ENCODE data around the gene CTNNA3.

Gene CTNNA3

DNA sequence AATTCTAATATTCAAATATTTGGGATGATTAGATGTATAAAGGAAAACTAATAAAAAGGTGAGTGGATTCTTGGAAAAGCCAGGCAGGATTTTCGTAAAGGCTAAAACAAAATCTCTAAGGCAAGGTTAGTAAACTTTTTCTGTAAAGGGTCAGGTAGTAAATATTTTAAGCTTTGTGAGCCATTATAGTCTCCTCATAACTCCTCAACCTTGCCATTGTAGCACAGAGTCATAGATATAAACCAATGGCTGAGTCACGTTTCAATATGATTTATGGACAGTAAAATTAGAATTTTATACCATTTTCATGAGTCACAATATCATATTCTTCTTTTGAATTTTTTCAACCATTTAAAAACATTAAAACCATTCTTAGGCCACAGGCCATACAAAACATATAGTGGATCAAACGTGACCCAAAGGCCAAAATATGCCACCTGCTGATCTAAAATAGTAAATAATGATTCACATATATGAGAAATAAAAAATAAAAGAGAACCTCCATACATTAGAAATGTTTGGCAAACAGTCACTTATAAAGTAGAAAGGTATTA lies 1422.0 kb downstream of the CTNNA3 start:
- DNase-seq = no peak

DNA sequence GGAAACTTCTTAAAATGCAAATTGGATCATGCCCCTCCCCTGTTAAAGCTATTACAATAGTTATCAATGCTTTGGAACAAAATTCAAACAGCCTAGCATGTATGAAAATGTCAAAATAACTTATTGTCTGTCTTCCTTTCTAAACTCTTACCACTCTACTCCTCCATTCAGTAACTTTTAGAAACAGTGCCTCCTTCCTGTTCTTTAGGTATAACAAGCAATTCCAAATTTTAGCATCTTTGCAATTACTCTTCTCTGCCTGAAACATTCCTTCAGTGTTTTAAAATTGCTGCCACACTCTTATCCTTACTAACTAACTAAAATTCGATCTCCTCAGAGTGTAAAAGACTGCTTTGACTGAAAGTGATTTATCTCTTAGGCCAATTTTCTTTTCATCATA lies 1430.6 kb downstream of the CTNNA3 start:
- no peak for DNase-seq

DNA sequence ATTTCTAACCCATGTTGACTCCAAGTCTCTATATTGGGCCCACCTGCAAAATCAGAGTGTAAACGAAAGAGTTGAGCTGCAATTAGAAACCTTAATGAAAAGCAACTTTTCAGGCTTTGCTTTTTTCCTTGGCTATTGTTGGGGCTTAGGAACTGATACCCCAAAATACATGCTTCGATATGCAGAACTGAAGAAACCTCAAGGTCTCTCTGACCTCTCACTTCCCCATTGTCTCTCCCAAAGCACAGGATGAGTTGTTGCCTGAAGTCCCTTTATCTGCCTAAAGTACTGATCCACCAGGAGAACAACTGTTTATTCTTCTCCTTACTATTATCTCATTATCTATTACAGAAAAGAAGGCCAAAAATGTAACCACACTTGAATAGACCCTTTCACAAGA lies 1436.2 kb downstream of the CTNNA3 start:
- no peak for DNase-seq

DNA sequence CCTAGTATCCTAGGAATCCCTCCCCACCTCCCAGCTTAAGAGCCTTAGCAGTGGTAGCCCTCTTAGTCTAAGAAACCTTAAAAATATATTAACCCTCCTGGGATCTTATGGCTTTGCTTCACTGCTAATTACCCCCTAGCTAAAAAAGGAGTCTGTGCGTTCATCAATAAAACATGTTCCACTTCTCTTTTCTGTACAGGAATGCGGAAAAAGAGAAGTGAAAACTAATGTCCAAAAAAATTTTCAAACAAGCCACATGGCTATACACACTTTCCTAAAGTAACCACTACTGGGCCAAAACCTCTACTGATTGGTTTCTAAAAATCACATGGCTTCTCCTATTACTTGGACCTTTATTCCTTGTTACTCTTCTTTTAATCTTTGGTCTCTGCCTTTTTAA lies 1437.3 kb downstream of the CTNNA3 start:
- DNase-seq = no peak

DNA sequence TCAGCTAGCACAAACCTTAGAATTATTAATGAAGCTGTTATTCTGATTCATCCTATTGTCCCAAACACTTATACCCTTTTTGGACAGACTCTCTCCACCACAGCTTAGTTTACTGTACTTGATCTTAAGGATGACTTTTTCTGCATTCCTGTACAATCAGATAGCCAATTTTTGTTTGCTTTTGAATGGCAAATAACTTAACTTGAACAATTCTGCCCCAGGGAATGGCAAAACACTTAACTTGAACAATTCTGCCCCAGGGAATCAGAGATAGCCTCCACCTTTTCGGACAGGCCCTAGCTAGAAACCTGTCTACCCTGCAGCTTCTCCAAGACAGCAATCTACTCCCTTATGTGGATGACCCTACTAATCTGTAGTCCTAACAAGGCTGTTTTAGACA lies 1438.2 kb downstream of the CTNNA3 start:
- DNase-seq = no peak

DNA sequence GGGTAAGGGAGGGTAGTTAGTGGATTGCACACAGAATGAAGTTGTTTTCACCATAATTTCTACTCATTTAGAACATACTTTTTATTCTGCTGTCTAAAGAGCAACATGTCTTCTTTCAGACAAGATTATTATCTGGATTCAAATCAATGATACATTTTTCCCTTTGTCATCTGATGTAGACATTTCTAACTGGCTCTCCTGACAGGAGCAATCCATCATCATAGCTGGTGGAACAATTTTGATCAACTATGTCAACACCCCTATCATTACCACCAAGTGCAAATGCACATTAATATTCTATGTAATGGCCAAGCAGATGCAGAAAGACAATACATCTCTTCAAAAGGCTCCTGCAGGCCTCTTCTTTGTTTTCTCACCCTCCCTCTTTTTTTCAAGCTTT lies 1443.0 kb downstream of the CTNNA3 start:
- no peak for DNase-seq

DNA sequence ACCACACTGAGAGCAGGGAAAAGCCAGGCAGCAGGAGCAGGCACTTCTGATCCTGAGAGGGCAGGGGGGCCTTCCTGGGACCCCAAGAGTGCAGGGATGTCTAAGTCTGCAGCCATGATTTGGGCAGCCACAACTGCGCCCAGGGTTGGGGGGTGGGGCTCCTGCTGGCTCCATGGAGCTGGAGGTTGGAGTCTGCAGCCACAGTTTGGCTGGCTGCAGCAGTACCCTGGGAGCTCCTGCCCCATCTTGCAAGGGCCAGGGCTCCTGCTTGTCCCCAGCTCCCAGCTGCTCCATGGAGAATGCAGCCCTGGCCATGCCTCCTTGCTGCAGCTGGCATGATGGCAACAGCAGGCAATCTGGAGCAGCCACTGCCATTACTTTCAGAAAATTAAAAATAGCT lies 1449.8 kb downstream of the CTNNA3 start:
- DNase-seq = no peak

DNA sequence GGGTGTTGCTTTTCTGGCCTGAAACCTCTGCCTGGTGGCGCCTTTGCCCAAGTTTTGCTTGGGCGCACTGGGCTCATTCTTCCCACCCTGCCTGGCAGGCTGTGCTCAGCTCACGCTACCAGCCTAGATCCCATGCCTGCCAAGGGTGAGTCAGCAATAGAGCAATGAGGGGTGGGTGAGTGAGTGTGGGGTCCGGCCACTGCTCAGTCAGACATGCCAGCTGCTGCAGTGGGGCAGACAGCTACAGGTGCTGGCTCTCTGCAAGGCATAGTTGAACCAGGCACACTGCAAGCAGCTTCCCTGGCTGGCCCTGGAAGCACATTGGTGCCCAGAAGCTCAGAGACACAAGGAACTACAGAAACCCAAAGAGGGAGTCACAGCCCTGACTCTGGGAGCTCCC lies 1451.0 kb downstream of the CTNNA3 start:
- DNase-seq = no peak

DNA sequence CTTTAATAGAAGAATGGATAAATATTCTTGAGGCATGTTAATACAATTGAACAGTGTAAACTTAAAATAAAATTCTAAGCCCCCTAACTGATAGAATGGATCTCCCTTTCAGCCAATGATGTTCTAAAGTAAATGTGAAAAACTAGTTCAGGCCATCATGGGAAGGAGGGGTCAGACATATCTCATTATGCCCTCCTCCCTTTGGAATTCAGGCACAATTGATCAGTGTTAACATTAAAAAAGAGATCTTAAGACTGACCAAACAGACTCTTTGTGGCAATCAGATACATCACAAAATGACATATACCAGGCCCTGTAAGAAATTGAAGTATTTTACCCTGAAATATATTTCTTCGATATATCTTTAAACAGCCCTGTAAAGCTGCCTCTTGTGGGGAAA lies 1453.1 kb downstream of the CTNNA3 start:
- no peak for DNase-seq

DNA sequence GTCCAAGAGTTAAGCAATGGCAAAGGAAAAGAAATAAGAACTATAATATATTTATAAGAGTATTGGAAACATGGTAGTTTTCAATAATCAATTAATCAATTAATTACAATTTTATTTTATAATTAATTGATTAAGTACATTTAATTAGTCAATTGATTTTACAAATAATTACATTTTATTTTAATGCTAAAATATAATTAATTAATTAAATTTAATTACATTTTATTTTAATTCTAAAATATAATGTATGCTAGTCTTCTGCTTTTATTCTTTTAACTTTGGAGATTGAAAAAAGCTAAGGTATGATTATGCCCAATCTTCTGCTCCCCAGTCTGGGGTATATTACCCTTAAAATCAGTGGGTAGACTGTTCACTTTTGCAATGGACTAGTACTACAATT lies 1456.9 kb downstream of the CTNNA3 start:
- no peak for DNase-seq

DNA sequence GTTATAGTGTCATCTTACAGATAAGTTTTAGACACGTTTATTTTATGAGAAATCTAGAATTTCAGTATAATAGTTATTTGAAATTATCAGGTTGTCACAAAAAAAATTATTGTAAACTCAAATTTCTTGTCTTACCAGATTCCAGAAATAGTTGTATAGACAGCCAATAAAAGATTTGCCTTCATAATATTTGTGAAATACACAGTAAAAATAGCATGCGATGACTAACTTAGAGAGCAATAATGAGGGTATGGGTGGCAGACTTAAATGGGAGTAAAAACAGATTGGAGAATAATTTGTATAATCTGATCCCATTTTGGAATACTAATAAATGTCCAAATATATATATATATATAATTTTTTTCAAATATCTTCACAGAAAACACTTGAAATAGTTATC lies 1457.7 kb downstream of the CTNNA3 start:
- DNase-seq = no peak

DNA sequence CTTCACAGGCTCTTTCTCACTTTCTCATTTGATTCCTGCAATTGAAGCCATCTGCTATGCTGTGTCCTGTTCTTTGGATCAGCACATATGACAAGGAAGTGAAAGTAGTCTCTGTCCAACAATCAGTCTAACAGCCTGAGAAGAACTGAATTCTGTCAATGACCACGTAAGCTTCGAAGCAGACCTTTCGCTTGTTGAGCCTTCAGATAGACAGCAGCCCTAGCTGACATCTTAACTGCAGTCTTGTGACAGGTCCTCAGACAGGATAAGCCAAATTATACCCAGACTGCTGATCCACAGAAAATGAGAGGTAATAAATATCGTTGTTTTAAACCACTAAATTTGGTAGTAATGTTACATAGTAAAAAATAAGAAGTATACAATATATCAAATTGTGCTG lies 1461.1 kb downstream of the CTNNA3 start:
- DNase-seq = no peak

DNA sequence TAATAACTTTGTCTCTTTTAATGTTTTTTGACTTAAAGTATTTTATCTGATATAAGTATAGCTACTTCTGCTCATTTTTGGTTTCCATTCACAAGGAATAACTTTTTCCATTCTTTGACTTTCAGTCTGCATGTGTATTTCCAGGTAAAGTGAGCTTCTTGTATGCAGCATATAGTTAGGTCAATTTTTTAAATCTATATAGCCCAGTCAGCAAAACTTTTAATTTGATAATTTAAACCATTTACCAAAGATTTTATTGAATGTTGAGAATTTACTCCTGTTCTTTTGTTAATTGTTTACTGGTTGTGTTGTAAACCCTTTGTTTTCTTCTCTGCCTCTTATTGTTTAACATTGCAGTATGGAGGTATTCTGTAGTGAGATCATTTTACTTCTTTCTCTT lies 1467.1 kb downstream of the CTNNA3 start:
- DNase-seq = no peak

DNA sequence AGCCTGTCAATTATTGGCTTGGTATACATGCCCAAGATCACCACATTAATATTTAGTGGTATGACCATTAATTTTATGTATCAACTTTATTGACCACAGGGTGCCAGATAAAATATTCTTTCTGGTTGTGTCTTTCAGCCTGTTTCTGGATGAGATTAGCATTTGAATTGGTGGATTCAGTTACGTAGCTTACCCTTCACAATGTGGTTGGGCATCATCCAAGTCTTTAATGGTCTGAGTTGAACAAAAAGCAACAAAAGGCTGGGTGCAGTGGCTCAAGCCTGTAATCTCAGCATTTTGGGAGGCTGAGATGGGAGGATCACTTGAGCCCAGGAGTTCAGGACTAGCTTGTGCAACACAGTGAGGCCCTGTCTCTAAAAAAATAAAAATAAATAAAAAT lies 1472.3 kb downstream of the CTNNA3 start:
- DNase-seq = no peak

DNA sequence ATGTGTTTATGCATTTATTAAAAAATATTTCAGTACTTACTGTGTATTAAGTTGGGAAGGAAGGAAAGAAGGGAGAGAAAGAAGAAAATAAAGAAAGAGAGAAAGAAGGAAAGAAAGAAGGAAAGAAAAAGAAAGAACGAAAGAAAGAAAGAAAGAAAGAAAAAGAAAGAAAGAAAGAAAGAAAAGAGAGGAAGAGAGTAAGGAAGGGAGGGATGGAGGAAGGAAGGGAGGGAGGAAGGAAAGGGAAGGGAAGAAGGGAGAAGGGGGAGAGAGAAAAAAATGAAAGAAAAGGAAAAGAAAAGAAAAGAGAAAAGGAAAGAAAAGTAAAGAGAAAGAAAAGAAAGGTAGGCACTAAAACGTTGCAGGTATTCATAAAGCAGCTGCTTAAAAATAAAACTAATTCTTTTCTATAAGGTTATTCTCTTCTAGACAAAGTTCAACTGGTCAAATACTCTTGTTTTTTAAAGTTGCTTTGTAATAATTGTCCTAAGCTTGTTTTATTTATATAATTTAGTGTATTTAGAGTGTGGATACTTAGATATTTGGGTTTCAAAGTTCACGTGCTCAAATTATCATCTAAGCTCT lies 1473.4 kb downstream of the CTNNA3 start:
- DNase-seq = no peak

DNA sequence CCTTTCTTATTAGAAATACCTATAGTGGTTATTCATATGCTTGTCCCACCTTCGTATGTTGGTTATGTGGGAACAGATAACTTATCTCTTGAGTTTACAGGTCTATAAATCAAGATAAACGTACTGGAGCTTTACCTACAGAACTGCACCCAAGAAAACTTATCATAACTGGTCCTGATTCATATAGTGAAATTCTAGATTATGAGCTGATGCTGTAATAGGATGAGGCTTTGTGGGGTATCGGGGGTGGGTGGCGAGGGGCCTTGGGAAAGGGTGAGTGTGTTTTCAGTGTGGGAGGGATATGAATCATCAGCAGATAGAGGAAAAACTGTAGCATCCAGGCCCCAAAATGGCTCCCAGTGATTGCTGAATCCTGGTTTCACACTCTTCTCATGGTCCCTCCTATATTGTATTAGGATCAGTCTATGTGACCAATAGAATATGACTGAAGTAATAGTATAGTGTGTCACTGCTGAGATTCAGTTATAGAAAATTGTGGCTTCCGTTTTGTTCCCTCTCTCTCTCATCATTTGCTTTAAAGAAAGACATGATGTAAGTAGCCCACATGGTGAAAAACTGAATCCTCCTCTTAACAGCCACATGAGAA lies 1476.9 kb downstream of the CTNNA3 start:
- DNase-seq = peak; percentile 11

DNA sequence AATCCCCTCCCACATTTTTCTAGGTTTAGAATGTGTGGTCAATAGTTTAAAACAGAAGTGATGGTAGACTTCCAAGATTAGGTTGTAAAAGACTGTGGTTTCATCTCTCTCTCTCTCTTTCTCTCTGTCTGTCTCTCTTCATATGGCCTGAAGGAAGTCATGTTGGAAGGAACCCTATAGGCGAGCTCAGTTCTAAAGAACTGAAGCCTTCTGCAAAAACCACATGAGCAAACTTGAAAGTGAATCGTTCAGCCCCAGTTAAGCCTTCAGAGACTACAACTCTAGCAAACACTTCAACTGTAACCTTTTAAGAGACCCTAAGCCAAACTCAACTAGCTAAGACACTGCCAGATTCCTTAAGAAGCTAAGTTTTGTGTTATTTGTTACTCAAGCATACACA lies 1477.7 kb downstream of the CTNNA3 start:
- no peak for DNase-seq

DNA sequence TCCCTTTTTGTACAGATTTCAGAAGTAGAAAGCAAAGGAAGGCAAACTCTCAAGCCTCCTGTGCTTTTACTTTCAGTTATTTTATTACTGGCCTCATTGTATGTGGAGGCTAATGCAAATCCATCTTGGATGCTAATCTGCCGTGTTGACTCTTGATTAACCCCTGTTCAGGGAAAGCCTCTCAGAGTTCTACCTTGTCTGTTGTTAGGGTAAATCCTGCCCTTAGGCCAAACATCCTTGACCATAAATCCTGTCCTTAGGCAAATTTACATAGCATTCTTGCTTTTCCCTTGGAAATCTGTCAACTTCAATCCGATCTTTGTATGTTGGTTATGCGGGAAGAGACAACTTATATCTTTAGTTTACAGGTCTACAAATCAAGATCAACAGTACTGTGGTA lies 1480.1 kb downstream of the CTNNA3 start:
- no peak for DNase-seq

DNA sequence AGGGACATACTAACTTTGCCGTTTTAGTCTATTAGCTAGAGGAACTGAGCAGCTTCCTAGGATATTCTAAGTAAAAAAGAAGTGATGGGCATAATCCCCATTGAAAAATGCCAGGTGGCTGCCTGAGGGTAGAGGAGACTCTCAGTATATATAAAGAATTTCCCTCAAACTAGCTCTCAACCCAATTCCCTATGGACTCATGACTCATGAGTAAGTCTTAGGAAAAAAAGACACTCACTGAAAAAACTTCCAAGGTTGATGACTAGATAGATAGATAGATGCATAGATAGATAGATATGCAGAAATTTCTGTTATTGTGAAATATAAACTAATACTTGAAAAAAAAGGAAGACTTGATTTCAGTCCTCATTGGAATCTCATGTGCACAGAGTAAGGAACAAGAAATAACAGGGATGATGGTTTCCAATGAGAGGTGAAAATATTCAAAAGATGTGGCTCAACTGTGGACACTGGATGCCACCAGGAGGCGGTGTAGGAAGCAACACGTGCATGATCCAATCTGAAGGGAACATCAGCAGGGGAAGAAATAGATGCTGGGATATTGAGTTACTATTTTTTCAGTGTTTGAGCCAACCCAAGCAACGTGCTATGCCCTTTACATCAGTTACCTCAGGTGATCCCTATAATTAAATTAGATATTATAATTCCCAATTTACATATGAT lies 1481.1 kb downstream of the CTNNA3 start:
- peak; percentile 69 for DNase-seq

DNA sequence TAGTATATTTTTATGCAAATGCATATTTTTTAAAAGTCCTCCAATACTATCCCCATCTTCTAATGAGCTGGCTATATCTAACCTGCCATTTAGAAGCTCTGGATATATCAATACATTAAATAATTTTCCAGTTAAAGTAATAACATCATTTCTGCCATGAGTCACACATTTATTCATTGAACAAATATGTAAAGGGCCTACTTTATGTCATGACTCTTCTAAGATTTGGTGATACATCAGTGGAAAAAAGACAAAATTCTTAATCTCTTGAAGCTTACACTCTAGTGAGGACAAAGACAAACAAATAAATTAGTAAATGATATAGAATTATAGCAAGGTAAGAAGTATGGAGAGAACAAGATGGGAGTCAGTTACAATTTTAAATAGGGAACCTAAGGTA lies 1487.0 kb downstream of the CTNNA3 start:
- peak; percentile 15 for DNase-seq

DNA sequence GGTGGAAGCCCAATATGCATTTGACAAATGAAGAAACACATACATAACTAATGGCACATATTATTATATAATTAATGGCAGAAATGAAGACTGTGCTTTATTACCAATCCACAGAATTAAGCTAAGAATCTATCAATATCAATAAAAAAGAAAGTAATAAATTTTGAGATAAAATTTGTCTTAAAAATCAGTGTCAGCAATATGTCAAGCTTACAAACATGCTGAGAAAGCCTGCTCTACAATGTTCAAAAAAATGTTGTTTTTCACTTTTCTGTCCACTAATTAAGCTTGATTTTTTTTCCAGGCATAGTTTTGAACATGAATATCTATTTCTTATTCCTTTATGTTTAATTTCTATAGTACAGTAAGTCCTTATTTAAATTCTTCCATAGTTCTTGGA lies 1491.2 kb downstream of the CTNNA3 start:
- no peak for DNase-seq

DNA sequence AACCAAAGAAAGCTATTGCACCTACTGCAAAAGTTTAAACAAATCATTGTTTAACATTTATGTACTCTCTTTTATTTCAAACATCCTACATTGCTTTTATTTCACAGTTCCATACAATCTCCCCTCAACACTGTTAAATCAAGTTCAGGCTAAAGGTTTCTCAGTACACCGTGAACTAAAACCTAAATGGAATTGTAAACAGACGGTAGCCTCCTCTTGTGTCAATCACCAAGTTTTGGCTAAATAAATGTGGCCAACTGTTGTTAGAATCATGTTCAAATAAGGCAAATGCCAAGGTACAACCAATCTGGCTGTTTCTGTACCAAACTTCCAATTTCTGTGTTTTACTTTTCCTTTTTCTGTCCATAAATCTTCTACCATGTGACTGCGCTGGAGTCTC lies 1493.9 kb downstream of the CTNNA3 start:
- no peak for DNase-seq

DNA sequence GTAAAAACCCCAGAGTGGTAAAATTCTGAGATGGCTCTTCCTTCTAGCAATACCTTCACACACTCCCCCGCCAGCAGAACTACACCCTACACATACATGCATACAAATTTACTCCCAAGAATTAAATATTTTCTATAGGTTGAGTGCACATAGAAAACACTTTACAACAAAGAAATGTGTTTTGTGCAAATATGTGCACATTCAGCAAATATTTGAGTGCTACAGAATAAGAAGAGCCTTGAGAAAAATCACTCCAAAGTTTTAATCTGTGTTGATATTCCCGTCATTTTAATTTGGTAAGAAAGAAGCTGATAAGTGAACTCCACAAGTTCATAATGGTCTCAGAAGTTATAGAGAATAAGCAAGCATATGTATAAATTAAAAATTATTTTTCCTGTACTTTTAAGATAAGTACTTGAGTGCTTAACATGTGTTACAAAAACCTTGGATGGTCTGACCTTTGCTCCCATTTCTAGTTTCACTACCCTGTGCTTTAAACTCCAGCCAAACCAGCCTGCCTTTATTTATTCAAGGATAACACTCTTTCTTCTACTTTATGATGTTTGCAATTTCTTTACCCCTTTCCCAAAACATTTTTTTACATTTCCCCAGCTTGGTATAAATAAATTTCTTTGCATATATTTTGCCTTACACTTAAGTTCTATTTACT lies 1503.7 kb downstream of the CTNNA3 start:
- DNase-seq = no peak

DNA sequence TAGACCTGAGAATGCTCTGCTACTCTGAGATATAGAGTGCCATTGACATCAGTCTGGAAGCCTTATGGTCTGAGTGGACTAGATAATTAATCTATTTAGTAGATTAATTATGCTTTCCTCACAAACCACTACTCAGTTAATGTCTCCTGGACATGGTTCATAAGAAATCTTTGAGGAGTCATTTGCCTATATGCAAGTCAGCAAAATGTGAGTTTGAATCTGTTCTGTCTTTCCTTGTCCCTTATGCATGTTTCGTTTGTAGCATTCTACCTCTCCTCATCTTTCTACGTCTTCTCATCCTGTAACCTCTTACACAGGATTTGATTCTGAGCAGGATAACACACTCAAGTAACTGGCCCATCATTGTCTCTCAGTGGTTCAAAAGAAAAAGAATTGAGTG lies 1505.6 kb downstream of the CTNNA3 start:
- no peak for DNase-seq

All from fibroblast of skin of scalp (primary cell).